Measurements from ENCODE around the gene COL9A3. TPM values are rescaled to one million over a fixed set of nuclear protein-coding genes. Genes with fewer than 3 reads are reported as not detected.
A peak's percentile ranks its signal among the peaks of the same experiment; 100 is the strongest.

COL9A3 gene
- total and polyA plus RNA-seq, 2 of the 8 experiments (the other 6 are each of a cell fraction or from before 2014, with no cell fraction given), result 21.7 to 80.1 TPM

- H4K20me1 ChIP-seq (replicated peaks in 1 of 2; ENCODE audit: control insufficient read depth in 1 of 2, insufficient read depth in 2 of 2, low read length in 2 of 2), result no peaks in the 10 kb centered on the region
- H2BK5ac ChIP-seq (ENCODE audit: low read depth, low read length), result peak overlapping the region; percentile 41; the same call in 1 of the 2 replicates
- no peak overlapping the region; the same call in 1 of the 2 replicates for H3K27ac ChIP-seq (ENCODE audit: low read depth, low read length)
- POLR2A ChIA-PET (ENCODE audit: partially characterized antibody), result no interaction called here
- H4K91ac ChIP-seq (replicated peaks; ENCODE audit: insufficient read length, low read length), result peak overlapping the region; percentile 92
- CTCF ChIA-PET (ENCODE audit: partially characterized antibody), result interaction anchor here (1.5 kb wide), 1 partner anchor 160 kb away, joined by 4 read pairs; no protein-coding TSS in a partner anchor
- peak overlapping the region; percentile 54 for H3K56ac ChIP-seq (replicated peaks; ENCODE audit: insufficient read length, low read depth, low read length)
- H4K8ac ChIP-seq (ENCODE audit: extremely low read depth, insufficient read depth, low read length), result peak overlapping the region; percentile 66
- peak overlapping the region; percentile 93; the same call in 1 of the 2 replicates for H2AK5ac ChIP-seq (ENCODE audit: low read depth, low read length)
- H3K14ac ChIP-seq (ENCODE audit: insufficient read length), result no peak overlapping the region
- peak overlapping the region; percentile 39 for H4K5ac ChIP-seq (ENCODE audit: insufficient read length, low read depth, low read length)
- no peak overlapping the region; the same call in 1 of the 2 replicates for H2AFZ ChIP-seq (ENCODE audit: low read length)
- H3K18ac ChIP-seq (ENCODE audit: extremely low read depth, low read length), result peak overlapping the region; percentile 55
- no peaks in the 10 kb centered on the region for H3K23me2 ChIP-seq (ENCODE audit: low read depth, low read length)
- peak overlapping the region; percentile 6 to 10; a peak in 1 of 4 replicates for H3K4me2 ChIP-seq (ENCODE audit: insufficient read depth in 1 of 2, low read depth in 2 of 2, low read length in 2 of 2)
- H2BK15ac ChIP-seq (ENCODE audit: low read length), result peak overlapping the region; percentile 65; the same call in 1 of the 2 replicates
- no peaks in the 10 kb centered on the region for H3K36me3 ChIP-seq (ENCODE audit: control insufficient read depth in 2 of 4, insufficient read depth in 4 of 4, low read length in 3 of 4)
- no peaks in the 10 kb centered on the region for H3K79me2 ChIP-seq (ENCODE audit: control insufficient read depth in 1 of 2, insufficient read depth in 2 of 2, low read length in 2 of 2)
- H3K23ac ChIP-seq (ENCODE audit: insufficient read length), result no peak overlapping the region
- DNase-seq (ENCODE audit: low read depth in 1 of 2, low spot score in 2 of 2) (no peak), FAIRE-seq (no peak)
- peak overlapping the region; percentile 57 for H2BK120ac ChIP-seq (replicated peaks; ENCODE audit: low read depth, low read length)
- peaks cover 0 to 16% (median 3%) of the 10 kb centered on the region in 4 experiments; a peak in 3 of 7 replicates for H3K4me1 ChIP-seq (replicated peaks in 1 of 4; ENCODE audit: control insufficient read depth in 3 of 4, insufficient read depth in 4 of 4, low read length in 3 of 4)
- H2BK20ac ChIP-seq (ENCODE audit: low read length), result peak overlapping the region; percentile 61; the same call in 1 of the 2 replicates
- no peaks in the 10 kb centered on the region for H3K9me3 ChIP-seq (ENCODE audit: insufficient read depth in 2 of 2, low read depth in 1 of 2, low read length in 1 of 2)
- H3K4me3 ChIP-seq (ENCODE audit: extremely low read depth in 1 of 4, insufficient read depth in 2 of 4, low read depth in 3 of 4, low read length in 4 of 4), result no peak overlapping the region
- H3K9ac ChIP-seq (replicated peaks in 1 of 4; ENCODE audit: extremely low read depth in 1 of 4, low read depth in 3 of 4, low read length in 3 of 4), result no peak overlapping the region
- H3K4ac ChIP-seq (replicated peaks; ENCODE audit: insufficient read length, low read depth, low read length), result peak overlapping the region; percentile 81
- H3K79me1 ChIP-seq (ENCODE audit: low read depth, low read length), result no peaks in the 10 kb centered on the region
- TF ChIP-seq FOSL1 (IDR thresholded peaks at IDR 0.05; ENCODE audit: insufficient read depth, low read depth, low read length) (no peak), RNF2 (IDR thresholded peaks at IDR 0.05; ENCODE audit: borderline replicate concordance, low read depth, low read length, missing control alignments, poor library complexity, severe bottlenecking) (no peak), EGR1 (IDR thresholded peaks at IDR 0.05; ENCODE audit: borderline replicate concordance, low read depth, low read length) (no peak), EZH2 (IDR thresholded peaks at IDR 0.05; ENCODE audit: low read depth, low read length, severe bottlenecking) (no peak), MAX (IDR thresholded peaks at IDR 0.05) (no peak), USF2 (IDR thresholded peaks at IDR 0.05; ENCODE audit: low read length) (no peak), ASH2L (IDR thresholded peaks at IDR 0.05; ENCODE audit: low read length) (no peak), BACH1 (IDR thresholded peaks at IDR 0.05; ENCODE audit: low read length) (no peak)
- peak overlapping the region; percentile 88; the same call in 1 of the 2 replicates for H2BK12ac ChIP-seq (ENCODE audit: low read depth, low read length)
- whole genome bisulfite sequencing, 2 experiments (ENCODE audit: extremely low coverage in 1 of 2, insufficient coverage in 1 of 2, insufficient read length in 1 of 2, insufficient replicate concordance in 2 of 2, low coverage in 1 of 2, low lambda C conversion rate in 2 of 2, missing lambda C conversion rate in 1 of 2), result 84% methylated on average over 7 of the region's 14 CpGs; no CpG with 5 or more reads in 1 of the 2 experiments
- no peaks in the 10 kb centered on the region for H3K27me3 ChIP-seq (replicated peaks in 1 of 4; ENCODE audit: control insufficient read depth in 3 of 4, extremely low read depth in 1 of 4, insufficient read depth in 3 of 4, low read length in 3 of 4)
Observed at GRCh38 chr20:62776692-62777527, 39.9 kb upstream of the COL9A3 start.

Data from H1 (cell line).